Adrenal gland (tissue), 12 donors: ENCODE data around the gene LUC7L. TPM values are rescaled to one million over a fixed set of nuclear protein-coding genes. Genes with fewer than 3 reads are reported as not detected.
A peak's percentile ranks its signal among the peaks of the same experiment; 100 is the strongest.

Experiments
- DNase-seq, 7 donors: peaks; one replicate each; pipeline ENCODE4 v3.0.0-alpha.2; 2019 to 2020
- H3K27ac ChIP-seq, 5 donors: fragments of 200-600 bp; sonication (generic) in 4 of 5; 1 replicate in 3 of 5; 2 replicates in 2 of 5; pipeline versions ENCODE4 v1.5.1 to v1.8.0; 2016 to 2020; ENCODE audit warnings: mild to moderate bottlenecking in 1 of 5
- H3K27me3 ChIP-seq: fragments of 200-600 bp; 2 replicates; pipeline ENCODE4 v1.8.0; 2021
- H3K36me3 ChIP-seq, 2 donors: fragments of 200-600 bp; replicated peaks in 1 of 2; 1 replicate in 1 of 2; 2 replicates in 1 of 2; pipeline versions ENCODE4 v1.5.1 to v1.8.0; 2018 to 2022
- H3K4me1 ChIP-seq, 2 donors: fragments of 200-600 bp; replicated peaks in 1 of 2; 1 replicate in 1 of 2; 2 replicates in 1 of 2; pipeline versions ENCODE4 v1.5.1 to v1.8.0; 2018 to 2021
- H3K4me3 ChIP-seq, 4 donors: fragments of 200-600 bp; sonication (generic) in 3 of 4; one replicate each; pipeline ENCODE4 v1.5.1; 2016 to 2018
- H3K9me3 ChIP-seq, 3 donors: fragments of 200-600 bp; sonication (generic) in 1 of 3; replicated peaks in 1 of 3; 1 replicate in 2 of 3; 2 replicates in 1 of 3; pipeline versions ENCODE4 v1.5.1 to v1.8.0; 2016 to 2021
- CTCF ChIP-seq, 6 experiments: fragments of 450-650 bp in 4 of 6; fragments of 200-600 bp in 2 of 6; sonication (generic) in 1 of 6; IDR thresholded peaks; 1 replicate in 5 of 6; 2 replicates in 1 of 6; pipeline versions ENCODE4 v1.5.1 to v1.8.0; 2016 to 2021; ENCODE audit warnings: antibody characterized with exemption in 6 of 6, mild to moderate bottlenecking in 2 of 6, moderate library complexity in 1 of 6
- POLR2A ChIP-seq, 2 donors: fragments of 450-650 bp; IDR thresholded peaks; one replicate each; pipeline ENCODE4 v1.6.1; 2017; ENCODE audit warnings: antibody characterized with exemption in 2 of 2, mild to moderate bottlenecking in 2 of 2, moderate library complexity in 1 of 2
- WGBS, 4 donors: extraction: QIAGEN DNeasy Blood & Tissue Kit in 2 of 4; methylation state at CpG; one replicate each; pipeline versions ENCODE4 v1.1.5 to v1.1.7; 2013 to 2017; 5-methylcytosine and 5-hydroxymethylcytosine counted together
- intact Hi-C, 2 donors: fragments of 100-400 bp; cut with DNase I; formaldehyde crosslinking; loops; one replicate each; pipeline versions ENCODE4 v1.14.1 to v1.15.0; 2022 to 2023
- polyA plus RNA-seq, 3 donors: library from polyadenylated mRNA; stranded (reverse); fragments of 200-250 nt in 2 of 3; fragments of 350-450 nt in 1 of 3; fragmentation: Illumina TruSeq in 1 of 3; extraction: RNeasy Lipid Tissue Mini Kit (QIAGEN cat#74804) in 1 of 3; gene quantifications; one replicate each; pipeline ENCODE4 v1.2.3, GENCODE V29; 2013 to 2014
- total RNA-seq, 9 donors: library from RNA; depleted of rRNA in 4 of 9; stranded (reverse); fragments of >200 nt in 4 of 9; fragments of 120-200 nt in 1 of 9; fragmentation: NEBNext Ultra II Directional in 1 of 9; extraction: Animal tissue kit (Norgen Biotek cat#: 25700) in 1 of 9; gene quantifications; one replicate each; pipeline versions ENCODE4 v1.1.0 to v1.2.4, GENCODE V29; 2013 to 2023
- donor health status: healthy with polysubstance abuse.
- donor health status: Bipolar disorder and iron deficiency.
- donor health status: DM: yes; HTN: yes; CAD: no.
- donor health status: DM: no; HTN: no; CAD: no.
- donor health status: DM: no; HTN: no; CAD: no.
- donor health status: DM: yes; HTN: yes; CAD: no.

LUC7L gene
- total and polyA plus RNA-seq, 12 donors, result 19.7 to 700 (median 79.1) TPM

GRCh38 chr16:180681-181564 is 48.3 kb downstream of the LUC7L start:
- Histone ChIP-seq H3K9me3 (no peaks in the 10 kb centered on the region), H3K36me3 (no peaks in the 10 kb centered on the region), H3K4me3 (peak overlapping the region in 1 of 4 donors; percentile 33), H3K27ac (no peak overlapping the region), H3K4me1 (peaks cover 5 to 17% of the 10 kb centered on the region in 2 donors), H3K27me3 (peaks cover 41% of the 10 kb centered on the region)
- intact Hi-C loops, result loop anchor here in 1 of 2 donors (5.0 kb wide), 1 partner anchor 74 kb away; no protein-coding TSS in a partner anchor
- WGBS, 4 donors, result 1 to 3% (median 2%) methylated on average over 13 to 89 of the region's 89 CpGs
- peak in 6 of 7 donors; percentile 22 to 78 (median 65) for DNase-seq
- TF ChIP-seq POLR2A (IDR thresholded peaks at IDR 0.05) (peak in 1 of 2 donors; percentile 7), CTCF (IDR thresholded peaks at IDR 0.05) (no peak)

DNA sequence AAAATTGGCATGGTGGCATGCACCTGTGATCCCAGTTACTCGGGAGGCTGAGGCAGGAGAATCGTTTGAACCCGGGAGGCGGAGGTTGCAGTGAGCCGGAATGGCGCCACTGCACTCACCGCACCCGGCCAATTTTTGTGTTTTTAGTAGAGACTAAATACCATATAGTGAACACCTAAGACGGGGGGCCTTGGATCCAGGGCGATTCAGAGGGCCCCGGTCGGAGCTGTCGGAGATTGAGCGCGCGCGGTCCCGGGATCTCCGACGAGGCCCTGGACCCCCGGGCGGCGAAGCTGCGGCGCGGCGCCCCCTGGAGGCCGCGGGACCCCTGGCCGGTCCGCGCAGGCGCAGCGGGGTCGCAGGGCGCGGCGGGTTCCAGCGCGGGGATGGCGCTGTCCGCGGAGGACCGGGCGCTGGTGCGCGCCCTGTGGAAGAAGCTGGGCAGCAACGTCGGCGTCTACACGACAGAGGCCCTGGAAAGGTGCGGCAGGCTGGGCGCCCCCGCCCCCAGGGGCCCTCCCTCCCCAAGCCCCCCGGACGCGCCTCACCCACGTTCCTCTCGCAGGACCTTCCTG is 49.1 kb downstream of the LUC7L start, which contains the start of gene HBQ1:
Gene HBQ1 (plus strand): TSS at position 359 of the 575 bp plus-strand sequence. CDS start 28 bp downstream, at position 387.
- peaks cover 45% of the 10 kb centered on the region for H3K27me3 ChIP-seq
- intact Hi-C loops, result loop anchor here in 1 of 2 donors (5.0 kb wide), 1 partner anchor 73 kb away; no protein-coding TSS in a partner anchor
- H3K36me3 ChIP-seq, result no peaks in the 10 kb centered on the region
- no peak for DNase-seq
- H3K27ac ChIP-seq, result no peak within 1 kb of the TSS
- peaks cover 5 to 17% of the 10 kb centered on the region in 2 donors for H3K4me1 ChIP-seq
- peak in 2 of 6 experiments; percentile 36 to 50 for TF ChIP-seq CTCF (IDR thresholded peaks at IDR 0.05)
- no peak for TF ChIP-seq POLR2A (IDR thresholded peaks at IDR 0.05)
- no peaks in the 10 kb centered on the region for H3K9me3 ChIP-seq
- 3 to 15% (median 9%) methylated on average over 6 to 59 of the region's 59 CpGs for WGBS, 4 donors
- H3K4me3 ChIP-seq, result peak within 1 kb of the TSS in 1 of 4 donors; percentile 33

DNA sequence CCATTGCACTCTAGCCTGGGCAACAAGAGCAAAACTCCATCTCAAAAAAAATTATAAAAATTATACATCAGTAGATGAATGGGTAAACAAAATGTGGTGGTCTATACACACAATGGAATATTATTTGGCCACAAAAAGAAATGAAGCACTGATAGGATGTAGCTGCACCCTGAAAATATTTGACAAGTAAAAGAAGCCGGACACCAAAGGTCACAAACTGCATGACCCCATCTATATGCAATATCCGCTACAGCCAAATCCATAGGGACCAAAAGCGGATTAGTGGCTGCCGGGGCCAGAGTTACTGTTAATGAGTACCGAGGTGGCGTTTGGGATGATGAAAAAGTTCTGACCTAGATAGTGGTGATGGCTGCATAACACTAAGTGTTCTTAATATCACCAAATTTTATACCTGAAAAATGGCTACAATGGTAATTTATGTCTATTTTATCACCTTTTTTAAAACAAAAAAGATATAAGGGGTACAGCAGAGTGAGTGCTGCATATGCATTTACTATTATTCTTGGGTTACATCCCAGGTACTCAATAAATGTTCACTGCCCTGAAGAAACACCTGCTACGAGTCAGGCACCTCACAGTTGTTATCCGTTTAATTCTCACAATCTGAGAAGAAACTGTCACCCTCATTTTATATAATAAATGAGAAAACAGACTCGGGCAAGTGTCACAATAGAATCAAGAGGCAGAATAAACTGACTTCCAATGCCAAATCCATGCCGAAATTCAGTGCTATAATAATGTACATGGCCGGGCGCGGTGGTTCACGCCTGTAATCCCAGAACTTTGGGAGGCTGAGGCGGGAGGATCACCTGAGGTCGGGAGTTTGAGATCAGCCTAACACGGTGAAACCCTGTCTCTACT is 49.8 kb downstream of the LUC7L start:
- Histone ChIP-seq H3K4me3 (no peak overlapping the region), H3K27ac (no peak overlapping the region), H3K36me3 (no peaks in the 10 kb centered on the region), H3K4me1 (peaks cover 5 to 17% of the 10 kb centered on the region in 2 donors), H3K27me3 (peaks cover 52% of the 10 kb centered on the region), H3K9me3 (no peaks in the 10 kb centered on the region)
- 72 to 78% (median 76%) methylated on average over 17 of the region's 17 CpGs for WGBS, 4 donors
- intact Hi-C loops, result loop anchor here in 1 of 2 donors (5.0 kb wide), 1 partner anchor 72 kb away; no protein-coding TSS in a partner anchor
- TF ChIP-seq CTCF (IDR thresholded peaks at IDR 0.05) (no peak), POLR2A (IDR thresholded peaks at IDR 0.05) (no peak)
- no peak for DNase-seq
